Gastrocnemius medialis (tissue), 4 donors: Measurements from ENCODE around the gene STAT1.

Source experiments
- POLR2A ChIP-seq, 2 donors: fragments of 450-650 bp; IDR thresholded peaks; one replicate each; pipeline ENCODE4 v1.6.1; 2017; ENCODE audit warnings: antibody characterized with exemption in 2 of 2, mild to moderate bottlenecking in 2 of 2, moderate library complexity in 2 of 2
- TF ChIP-seq, protein P1 (sequence below), 5 experiments: fragments of 450-650 bp in 3 of 5; fragments of 200-600 bp in 2 of 5; sonication (generic) in 2 of 5; IDR thresholded peaks in 4 of 5; conservative IDR thresholded peaks in 1 of 5; 1 replicate in 4 of 5; 2 replicates in 1 of 5; pipeline ENCODE4 v1.5.1; 2016 to 2019; ENCODE audit warnings: antibody characterized with exemption in 5 of 5, mild to moderate bottlenecking in 3 of 5, moderate library complexity in 3 of 5

DNA sequence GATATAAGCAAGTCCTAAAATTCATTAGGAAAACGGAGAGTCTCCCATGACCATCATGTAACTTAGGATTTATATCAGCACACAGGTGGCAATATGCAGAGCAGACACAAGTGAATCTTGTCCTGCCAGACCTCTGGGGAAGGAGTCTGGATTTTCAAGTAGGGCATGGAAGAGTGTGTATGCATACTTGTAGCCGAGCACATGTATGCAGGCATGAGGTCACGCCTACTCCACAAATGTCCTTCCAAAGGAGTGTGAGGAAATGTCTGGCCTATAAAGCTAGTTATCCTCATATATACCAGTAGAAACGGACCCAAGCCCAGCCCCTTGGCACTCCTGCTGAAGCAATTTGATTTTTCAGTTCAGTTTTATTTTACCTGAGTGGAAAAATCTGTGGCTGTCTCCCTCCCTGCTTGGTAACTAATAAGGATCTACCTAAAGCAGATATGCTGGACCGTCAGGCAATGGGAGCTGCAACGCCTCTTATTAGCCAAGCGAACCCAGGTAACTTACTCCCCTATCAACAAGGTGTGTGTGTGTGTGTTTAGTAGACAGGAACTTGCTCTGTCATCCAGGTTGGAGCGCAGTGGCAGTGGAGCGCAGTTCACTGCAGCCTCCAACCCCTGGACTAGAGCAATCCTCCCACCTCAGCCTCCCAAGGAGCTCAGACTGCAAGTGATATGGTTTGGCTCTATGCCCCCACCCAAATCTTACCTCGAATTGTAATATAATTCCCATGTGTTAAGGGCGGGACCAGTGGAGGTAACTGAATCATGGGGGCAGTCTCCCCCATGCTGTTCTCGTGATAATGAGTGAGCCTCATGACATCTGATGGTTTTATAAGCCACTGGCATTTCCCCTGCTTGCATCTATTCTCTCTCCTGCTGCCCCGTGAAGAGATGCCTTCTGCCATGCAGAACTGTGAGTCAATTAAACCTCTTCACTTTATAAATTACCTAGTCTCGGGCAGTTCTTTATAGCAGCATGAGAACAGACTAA is 2.8 kb downstream of the STAT1 start:
- TF ChIP-seq, protein P1, sequence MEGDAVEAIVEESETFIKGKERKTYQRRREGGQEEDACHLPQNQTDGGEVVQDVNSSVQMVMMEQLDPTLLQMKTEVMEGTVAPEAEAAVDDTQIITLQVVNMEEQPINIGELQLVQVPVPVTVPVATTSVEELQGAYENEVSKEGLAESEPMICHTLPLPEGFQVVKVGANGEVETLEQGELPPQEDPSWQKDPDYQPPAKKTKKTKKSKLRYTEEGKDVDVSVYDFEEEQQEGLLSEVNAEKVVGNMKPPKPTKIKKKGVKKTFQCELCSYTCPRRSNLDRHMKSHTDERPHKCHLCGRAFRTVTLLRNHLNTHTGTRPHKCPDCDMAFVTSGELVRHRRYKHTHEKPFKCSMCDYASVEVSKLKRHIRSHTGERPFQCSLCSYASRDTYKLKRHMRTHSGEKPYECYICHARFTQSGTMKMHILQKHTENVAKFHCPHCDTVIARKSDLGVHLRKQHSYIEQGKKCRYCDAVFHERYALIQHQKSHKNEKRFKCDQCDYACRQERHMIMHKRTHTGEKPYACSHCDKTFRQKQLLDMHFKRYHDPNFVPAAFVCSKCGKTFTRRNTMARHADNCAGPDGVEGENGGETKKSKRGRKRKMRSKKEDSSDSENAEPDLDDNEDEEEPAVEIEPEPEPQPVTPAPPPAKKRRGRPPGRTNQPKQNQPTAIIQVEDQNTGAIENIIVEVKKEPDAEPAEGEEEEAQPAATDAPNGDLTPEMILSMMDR (IDR thresholded peaks at IDR 0.05 in 4 of 5, conservative IDR thresholded peaks at IDR 0.05 in 1 of 5) = no peak
- no peak for TF ChIP-seq POLR2A (IDR thresholded peaks at IDR 0.05)
